NCI-H524 (cell line): ENCODE data around the gene CDH4.

Experiments used
- DNase-seq, 2 experiments: peaks; one replicate each; lab custom pipeline; 2025; lab: John Stamatoyannopoulos, UW

CDH4 gene

DNA sequence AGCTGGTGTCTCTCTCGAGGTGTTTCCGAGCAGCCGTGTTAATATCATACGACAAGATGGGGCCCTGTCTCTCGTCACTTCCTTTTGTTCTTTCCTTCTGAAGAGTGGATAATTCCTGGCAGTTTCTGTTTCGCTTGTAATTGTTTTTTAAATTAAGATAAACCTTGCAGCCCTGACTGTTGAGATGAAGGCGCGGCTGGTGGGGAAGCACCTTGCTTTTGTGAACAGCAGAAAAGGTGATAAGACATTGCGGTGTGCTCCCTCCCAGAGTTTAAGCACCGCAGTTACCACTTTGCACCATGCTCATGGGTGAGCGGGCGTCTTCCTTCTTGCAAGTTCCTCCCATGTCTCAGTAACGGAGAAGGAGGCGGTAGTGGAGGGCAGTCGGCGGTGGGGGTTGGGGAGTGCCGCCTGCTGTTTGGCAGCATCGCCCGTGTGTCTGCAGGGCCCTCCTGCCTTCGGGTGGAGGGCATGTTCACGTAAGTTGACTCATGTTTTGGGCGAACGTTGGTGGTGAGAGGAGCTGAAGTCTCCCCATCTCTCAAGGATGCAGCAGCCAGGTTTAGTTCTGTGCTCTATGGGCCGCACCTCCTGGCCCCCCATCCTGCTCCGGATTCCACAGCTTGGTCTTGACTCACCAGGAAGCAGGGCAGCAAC is 467.8 kb downstream of the CDH4 start:
- DNase-seq = no peak

DNA sequence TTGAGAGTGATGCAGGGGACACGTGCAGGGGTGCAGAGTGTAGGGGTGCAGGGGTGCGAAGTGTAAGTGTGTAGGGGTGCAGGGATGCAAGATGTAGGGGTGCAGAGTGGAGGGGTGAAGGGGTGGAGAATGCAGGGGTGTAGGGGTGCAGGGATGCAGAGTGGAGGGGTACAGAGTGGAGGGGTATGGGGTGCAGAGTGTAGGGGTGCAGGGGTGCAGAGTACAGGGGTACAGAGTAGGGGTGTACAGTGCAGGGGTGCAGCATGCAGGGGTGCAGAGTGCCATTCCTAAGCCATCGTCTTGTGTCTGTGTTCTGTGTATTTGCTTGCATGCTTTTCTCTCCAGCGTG is 468.3 kb downstream of the CDH4 start:
- DNase-seq = no peak

DNA sequence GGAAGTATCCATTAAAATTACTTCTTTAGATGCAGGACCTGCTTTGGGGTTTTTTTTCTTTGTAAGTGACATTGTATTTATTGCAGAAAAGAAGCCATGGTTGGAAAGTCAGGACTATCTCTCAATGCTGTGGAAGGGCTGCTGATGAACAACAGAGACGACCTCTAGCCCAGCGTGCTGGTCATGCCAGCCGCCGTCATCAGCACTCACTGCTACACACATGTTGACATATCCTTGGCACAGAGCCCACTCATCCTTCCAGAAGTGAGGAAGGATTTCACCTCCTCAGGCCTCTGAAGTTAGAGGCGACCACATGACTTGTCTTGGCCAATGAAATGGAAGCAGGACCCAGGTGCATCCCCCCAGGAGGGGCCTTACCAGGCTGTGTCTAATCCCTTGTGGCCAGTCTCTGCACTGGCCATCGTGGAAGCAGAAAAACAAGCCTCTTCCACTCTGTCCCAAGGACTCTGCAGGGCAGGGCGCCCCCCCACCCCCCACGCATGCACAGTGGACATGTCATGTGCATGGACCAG is 470.2 kb downstream of the CDH4 start:
- DNase-seq = no peak

DNA sequence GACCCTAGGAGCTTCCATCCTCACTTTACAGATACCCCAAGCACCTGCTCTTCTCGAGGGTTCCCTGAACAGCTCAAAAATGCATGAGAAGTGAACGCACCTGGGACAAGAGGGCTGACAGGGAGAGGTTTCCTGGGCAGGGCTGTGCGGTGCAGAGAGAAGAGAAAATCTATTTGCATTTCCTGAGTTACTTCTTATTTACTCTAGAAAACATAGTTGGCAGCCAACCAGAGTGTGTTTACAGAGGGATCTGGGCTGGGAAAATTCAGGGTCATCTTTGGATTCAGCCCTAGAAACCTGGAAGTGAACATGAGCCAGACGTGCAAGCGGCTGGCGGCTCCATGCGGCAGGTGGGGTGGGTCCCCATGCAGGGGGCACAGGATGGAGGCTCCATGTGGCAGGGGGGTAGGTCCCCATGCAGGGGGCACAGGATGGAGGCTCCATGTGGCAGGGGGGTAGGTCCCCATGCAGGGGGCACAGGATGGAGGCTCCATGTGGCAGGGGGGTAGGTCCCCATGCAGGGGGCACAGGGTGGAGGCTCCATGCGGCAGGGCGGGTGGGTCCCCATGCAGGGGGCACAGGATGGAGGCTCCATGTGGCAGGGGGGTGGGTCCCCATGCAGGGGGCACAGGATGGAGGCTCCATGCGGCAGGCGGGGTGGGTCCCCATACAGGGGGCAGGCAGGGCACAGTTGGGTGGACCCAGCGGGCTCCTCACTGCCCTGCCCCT is 471.6 kb downstream of the CDH4 start:
- no peak for DNase-seq

DNA sequence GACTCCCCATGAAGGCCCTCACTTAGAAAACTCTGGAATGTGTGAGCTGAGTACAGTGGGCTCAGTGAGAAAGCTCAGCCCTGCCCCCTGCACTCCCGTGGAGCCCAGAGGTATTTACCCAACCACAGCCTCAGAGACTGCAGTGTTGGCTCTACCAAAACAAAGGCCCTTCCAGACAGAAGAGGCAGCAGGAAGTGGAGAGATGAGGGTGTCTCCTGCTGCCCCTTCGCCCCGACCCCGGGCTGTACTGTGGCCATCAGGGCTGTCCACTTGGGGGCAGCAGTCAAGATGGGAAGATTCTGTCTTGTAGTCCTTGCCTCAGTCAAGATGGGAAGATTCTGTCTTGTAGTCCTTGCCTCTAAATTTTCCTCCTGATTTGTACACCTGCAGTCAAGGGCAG is 472.3 kb downstream of the CDH4 start:
- no peak for DNase-seq

DNA sequence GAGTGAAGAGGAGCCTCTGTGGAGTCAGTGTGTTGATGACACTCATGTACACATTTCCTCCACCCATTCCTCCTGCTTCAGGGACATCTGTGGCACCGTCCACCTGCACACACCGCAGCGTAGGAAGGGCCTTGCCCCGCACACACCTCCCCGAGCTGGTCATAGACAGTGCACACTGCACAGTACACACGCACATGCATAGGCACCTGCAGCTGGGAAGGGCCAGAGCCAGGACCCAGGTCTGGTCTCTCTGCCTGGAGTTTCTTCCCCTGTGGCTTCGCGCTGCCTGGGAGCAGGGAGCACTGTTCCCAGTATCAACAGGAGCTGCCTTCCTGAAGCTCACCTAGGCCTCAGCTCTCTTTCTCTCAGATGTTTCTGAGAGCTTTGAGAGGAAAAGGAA is 473.1 kb downstream of the CDH4 start:
- DNase-seq = no peak

DNA sequence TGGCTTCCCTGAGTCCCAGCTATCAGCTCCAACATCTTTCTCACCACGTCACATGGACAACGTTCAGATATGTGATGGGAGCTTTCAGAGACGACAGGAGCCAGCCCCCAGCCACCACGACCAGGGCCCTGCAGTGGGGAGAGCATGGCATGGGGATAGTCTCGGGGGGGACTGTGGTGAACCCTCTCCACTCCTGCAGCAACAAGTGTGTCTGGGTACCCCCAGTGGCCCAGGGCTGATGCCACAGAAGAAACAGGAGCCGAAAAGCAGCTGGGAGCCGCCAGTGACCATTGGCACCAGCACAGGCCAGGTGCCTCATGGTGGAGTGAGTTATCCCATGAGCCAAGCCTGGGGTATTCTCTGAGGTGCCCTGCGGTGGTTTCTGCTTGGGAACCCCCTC is 473.9 kb downstream of the CDH4 start:
- no peak for DNase-seq

DNA sequence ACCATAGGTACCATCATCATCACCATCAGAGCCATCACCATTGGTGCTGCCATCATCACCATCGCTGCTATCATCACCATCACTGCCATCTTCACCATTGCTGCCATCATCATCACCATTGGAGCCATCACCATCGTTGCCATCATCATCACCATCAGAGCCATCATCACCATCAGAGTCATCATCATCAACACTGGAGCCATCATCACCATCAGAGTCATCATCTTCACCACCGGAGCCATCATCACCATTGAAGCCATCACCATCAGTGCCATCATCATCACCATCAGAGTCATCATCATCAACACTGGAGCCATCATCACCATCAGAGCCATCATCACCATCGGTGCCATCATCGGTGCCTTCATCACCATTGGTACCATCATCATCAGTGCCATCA is 474.9 kb downstream of the CDH4 start:
- DNase-seq = no peak

DNA sequence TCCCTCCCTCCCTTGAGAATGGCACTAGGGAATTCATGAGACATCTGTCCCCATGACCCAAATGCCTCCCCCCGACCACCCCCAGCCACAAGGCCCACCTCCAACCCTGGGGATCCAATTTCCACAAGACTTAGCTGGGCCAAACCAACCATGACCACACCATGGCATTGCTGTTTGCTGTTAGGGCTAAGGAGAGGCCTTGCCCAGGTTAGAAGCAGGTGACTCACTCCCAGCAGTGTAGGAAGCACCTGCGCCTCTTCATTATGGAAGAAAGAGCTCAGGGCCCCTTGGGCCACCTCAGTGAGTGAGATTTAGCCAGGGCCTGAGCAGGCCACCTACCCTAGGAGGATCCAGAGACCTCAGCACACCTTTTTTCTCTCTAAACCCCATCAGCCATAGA is 475.7 kb downstream of the CDH4 start:
- DNase-seq = no peak

DNA sequence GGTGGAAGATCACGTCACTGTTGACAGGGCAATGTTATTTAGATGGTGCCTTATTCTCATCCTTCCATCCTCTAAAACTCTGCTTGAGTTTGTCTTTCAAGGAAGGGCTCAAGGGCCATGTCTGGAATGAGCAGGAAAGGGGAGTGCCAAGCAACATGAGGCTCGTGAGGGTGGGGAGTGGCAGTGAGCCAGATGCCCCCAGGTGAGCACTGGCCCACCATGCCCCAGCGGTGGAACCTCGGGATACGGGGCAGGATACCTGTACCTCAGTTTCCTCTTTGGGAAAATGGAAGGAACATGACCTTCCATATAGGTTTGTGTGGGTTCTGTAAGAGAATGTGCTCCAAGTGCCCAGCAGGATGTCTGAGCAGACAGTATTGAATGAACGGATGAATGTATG is 476.3 kb downstream of the CDH4 start:
- no peak for DNase-seq

DNA sequence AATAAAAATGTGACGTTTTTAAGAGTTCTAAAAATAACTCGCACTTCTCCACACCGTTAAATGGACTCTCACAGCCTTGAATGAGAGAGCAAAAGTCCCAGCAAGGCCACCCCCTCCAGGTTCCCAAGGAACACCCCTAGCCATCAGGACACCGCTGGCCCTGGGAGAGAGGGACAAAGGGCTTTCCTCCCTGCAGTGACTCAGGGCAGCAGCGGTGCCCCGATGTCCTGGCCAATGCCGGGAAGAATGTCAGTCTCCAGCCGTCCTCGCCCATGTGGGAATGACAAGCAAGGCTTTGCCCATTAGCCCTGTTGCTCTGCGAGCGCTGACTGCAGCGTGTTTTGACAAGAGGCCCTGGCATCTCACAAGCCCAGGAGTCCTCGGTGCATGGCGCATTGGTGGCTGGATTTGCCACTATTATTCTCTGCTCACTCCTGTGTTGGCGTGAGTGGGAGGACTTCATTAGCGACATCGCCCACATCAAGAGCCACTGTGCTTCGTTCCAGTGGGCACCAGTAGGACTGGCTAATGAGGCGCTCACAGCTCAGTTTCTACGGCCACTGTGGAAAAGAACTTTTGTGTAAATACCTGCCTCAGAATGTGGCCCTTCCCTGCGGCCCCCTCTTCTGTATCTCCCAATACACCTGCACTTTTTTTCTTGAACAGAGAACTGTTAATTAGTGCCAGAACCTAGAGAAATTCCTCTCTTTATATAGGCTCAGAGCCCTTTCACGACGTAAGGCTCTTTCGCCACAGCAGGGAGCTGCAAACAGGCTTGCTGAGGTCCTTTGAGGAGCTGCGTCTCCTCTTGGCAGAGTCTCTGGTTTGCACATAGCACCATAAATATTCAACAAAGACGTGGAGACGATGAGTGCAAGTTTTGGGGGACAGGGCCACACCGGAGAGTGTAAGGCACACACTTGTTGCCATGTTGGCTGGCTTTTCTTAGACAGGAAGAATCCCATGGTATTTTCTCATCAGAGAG is 477.0 kb downstream of the CDH4 start:
- no peak for DNase-seq

DNA sequence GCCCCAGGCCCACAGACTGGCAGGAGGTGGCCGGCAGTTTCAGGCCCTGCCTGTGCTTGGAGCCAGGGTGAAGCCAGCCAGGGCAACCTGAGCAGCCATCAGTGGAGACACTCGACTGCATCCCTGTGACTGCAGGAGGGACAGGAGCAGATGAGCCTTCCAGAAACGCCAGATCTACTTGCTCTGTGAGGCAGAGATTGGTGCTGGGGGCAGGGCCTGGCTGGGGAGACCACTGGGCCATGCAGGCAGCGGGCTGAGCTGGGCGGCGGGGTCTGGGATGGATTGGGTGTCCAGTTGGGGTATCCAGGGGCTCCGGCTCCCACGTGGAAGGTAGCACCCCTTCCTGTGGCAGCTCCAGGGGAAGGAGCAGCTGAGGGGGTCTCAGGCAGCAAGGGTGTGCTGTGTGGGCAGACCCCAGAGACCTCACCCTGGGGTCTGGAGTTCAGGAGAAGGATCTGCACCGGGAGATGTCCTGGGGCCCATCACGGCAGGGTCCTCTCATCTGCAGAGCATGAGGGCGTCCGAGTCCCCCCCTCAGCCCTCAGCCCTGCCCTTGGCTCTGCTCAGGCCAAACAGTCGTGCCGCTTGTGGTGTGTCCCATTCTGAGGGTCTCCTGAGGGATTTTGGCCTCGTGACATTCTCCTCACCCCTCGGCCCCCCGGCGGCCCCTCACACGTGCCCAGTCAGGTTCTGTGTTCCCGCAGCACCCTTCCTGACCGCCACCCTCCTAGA is 478.7 kb downstream of the CDH4 start:
- no peak for DNase-seq

DNA sequence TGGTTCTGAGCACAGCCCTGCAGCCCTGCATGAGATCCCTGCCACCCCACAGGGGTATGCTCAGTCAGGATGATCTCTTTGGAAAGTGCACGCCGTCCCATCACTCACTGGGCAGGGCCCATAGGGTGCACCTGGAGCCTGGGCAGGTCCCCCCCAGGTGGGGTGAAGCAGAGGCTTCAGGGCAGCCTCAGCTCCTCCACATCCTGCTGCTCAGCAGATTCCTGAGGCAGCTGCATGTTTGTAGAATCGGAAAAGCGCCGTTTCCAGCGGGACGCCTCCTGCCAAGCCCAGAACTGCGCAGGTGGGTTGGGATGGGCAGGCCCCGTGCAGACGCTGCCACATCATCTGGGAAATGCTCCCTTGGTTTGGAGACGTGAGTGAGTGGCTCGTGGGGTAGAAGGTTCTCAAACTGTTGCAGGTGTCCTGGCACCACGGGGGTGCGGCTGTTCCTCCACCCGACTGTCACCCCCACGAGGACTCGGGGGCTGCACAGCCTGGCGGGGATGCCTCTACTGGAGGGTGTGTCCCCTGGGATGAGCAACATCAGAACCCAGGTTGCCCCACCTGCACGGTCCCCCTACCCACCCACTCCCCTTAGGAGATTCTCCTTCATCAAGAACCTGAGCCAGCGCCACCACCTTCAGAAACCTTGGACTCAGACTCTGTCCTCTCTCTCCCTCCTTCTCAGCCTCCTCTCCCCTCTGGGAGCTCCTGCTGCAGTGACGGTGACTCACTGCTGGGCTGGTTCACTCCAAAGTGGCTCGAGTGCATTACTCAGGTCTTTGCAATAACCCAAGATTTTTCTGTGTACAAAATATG is 479.5 kb downstream of the CDH4 start:
- DNase-seq = no peak

DNA sequence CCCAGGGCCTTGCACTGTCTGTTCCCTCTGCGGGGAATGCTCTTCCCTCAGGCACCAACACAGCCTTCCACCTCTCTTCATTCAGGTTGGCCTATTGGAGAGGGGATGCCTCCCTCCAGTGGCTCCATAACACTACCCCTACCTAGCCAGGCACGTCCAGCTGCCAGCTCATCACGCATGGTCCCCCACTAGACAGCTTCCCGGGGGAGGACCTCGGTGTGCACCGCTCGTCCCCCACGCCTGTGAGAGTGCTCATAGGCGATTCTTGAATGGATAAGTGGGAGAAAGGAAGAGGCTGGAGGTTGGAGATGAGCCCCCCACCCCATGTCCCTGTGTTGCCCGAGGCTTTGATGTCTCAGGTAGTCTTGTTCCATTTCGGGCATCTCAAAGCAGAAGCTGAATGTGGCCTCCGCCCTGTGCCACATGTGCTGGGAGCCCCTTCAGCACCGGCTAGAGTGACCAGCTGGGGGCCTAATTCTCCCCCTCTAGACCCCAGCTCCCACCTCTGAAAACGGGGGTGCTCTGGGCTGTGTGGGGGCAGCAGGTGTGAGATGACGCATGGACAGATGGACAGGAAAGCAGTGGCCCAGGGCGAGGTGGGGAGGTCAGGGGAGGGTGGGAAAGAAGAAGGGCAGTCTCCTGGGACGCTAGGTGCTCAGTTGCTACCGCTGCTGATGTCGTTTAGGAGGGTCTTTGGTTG is 480.6 kb downstream of the CDH4 start:
- DNase-seq = no peak

DNA sequence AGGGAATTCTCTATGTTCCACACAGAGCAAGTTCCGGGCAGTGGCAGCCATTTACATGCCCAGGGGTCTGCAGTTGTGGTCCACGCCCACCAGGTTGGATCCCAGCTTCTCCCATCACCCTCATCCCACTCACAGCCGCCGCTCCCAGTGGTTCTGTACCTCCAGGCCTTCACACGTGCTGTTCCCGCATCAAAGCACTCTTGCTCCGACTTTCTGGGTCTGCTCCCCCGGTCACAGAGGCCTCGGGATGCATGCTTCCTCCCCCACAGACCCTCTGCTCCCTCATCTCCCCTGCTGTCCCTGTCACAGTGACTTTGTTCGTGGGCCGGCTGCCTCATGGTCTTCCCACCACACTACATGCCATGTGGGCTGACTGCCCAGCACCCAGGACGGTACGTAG is 481.2 kb downstream of the CDH4 start:
- DNase-seq = no peak

DNA sequence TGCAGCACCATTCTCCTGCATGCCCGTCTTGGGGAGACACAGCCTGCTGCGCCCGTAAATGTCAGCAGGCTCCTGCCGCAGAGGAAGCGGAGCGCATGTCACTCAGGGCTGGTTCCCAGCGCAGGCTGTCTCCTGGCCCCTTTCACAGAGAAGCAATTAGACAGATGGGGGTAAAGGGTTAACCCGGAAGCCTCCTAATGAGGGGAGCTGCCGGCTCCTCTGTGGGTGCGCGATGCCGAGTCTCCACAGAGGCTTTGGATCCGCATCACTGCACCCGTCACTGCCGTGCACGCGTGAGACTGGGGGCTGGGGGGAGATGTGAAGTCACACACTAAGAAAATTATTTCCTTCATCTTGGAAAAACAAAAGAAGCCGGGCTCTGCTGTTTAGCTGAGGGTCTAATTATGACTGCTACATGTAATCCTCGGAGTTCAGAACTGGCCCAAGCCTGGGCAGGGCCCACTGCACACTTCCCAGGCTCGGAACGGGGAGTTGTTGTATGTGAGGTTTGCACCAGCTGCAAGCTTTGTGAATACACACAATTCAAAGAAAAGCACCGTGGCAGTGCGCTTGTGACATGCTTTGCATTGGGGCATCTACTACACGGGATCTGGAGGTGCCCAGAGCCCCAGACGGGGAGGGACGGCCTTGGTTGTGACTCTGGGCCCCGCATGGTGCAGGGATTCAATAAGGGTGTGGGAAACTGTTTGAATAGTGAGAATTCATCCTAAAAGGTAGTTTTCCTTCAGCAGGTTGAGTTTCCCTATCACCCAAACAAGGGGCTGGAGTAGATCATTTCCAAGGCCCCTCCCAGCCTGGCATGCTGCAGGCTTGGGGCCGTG is 482.1 kb downstream of the CDH4 start:
- no peak for DNase-seq

DNA sequence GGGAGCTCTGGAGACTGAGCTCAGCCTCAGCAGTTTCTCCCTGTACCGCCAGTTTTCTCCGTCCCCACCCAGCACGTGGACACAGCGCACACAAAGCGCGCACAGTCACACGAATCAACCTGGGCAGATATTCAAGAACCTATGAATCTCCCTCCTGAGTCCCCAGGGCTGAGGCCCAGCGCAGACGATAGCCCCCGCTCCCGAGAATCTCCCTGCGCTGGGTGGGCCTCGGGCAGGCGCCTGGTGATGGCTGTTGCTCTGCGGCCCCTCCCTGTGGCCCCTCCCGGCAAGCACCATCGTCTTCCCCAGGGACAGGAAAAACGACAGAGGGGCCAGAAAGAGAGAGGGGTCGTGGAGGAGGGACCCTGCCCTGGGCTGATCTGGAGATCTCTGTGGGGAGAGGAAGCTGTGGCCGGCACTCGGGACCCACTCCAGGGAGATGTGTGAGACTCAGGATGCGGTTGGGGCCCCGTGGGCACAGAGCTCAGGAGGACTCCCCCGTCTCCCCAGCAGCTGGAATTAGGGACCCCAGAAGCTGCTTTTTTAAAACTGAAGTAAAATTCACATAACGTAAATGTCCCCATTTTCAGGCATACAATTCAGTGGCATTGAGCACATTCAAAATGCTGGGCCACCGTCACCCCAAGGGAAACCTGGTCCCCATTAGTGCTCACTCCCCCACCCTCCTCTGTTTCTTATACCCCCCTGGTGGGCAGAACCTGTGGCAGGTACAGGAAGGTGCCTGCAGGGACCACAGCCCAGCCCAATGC is 482.9 kb downstream of the CDH4 start:
- DNase-seq = no peak

DNA sequence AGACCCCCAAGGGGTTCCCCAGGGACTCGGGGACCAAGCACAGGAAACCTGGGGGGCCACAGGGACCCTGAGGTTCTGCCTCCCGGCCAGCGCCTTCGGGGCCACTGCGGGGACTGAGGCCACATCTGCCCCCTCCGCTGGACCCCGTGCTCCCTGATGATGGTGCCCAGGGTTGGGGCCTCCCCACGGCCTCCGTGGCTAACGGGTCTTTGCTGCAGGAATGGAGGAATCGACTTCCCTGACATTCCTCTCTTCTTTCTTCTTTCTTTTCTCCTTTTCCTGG is 483.4 kb downstream of the CDH4 start:
- no peak for DNase-seq
